A673 (cell line): ENCODE measurements around the gene NME1. TPM values are rescaled to one million over a fixed set of nuclear protein-coding genes. Genes with fewer than 3 reads are reported as not detected.

ENCODE experiments used
- BruUV-seq: library from RNA; stranded (reverse); fragments of 400-500 nt; replicated peaks from 2 replicates; lab custom pipeline; 2021; lab: Mats Ljungman, UMichigan
- CTCF ChIA-PET: fragments of 300-600 bp; sonication (Branson Sonifier 250); formaldehyde crosslinking; loops from one replicate; lab custom pipeline; 2022; ENCODE audit warnings: antibody characterized with exemption; lab: Charles Lee
- POLR2A ChIA-PET: fragments of 300-600 bp; sonication (Branson Sonifier 250); formaldehyde crosslinking; loops from one replicate; lab custom pipeline; 2022; ENCODE audit warnings: antibody characterized with exemption; ENCODE audit not compliant: low non-redundant PET; lab: Charles Lee
- DNase-seq: peaks from one replicate; pipeline ENCODE4 v3.0.0-alpha.2; 2015; ENCODE audit warnings: low spot score
- H3K27ac ChIP-seq: fragments of 200-600 bp; sonication (generic); 2 replicates; pipeline ENCODE4 v1.5.1; 2016; ENCODE audit warnings: mixed run types, low read depth, mild to moderate bottlenecking, mixed read lengths, antibody characterized with exemption, low read length; ENCODE audit not compliant: poor library complexity, severe bottlenecking
- H3K27me3 ChIP-seq: fragments of 200-600 bp; sonication (generic); replicated peaks from 2 replicates; pipeline ENCODE4 v1.6.1; 2017; ENCODE audit warnings: mixed run types, low read depth, mild to moderate bottlenecking, mixed read lengths, antibody characterized with exemption, low read length; ENCODE audit not compliant: insufficient read depth, poor library complexity
- H3K36me3 ChIP-seq: fragments of 200-600 bp; sonication (generic); 2 replicates; pipeline ENCODE4 v1.6.1; 2016; ENCODE audit warnings: mixed run types, mild to moderate bottlenecking, mixed read lengths, antibody characterized with exemption, low read length; ENCODE audit not compliant: insufficient read depth, poor library complexity, severe bottlenecking
- H3K4me1 ChIP-seq: fragments of 200-600 bp; sonication (generic); 2 replicates; pipeline ENCODE4 v1.6.1; 2017; ENCODE audit warnings: mixed run types, mild to moderate bottlenecking, mixed read lengths, antibody characterized with exemption, low read length; ENCODE audit not compliant: insufficient read depth, poor library complexity, severe bottlenecking
- H3K4me3 ChIP-seq: fragments of 200-600 bp; sonication (generic); 2 replicates; pipeline ENCODE4 v1.5.1; 2016; ENCODE audit warnings: low read depth, mixed run types, mild to moderate bottlenecking, mixed read lengths, low read length; ENCODE audit not compliant: poor library complexity, severe bottlenecking
- H3K9me3 ChIP-seq: fragments of 200-600 bp; sonication (generic); 2 replicates; pipeline ENCODE4 v1.6.1; 2016; ENCODE audit warnings: mixed run types, low read depth, mild to moderate bottlenecking, mixed read lengths, antibody characterized with exemption, low read length; ENCODE audit not compliant: poor library complexity, severe bottlenecking
- EZH2 ChIP-seq: fragments of 200-600 bp; sonication (generic); IDR thresholded peaks from 2 replicates; pipeline ENCODE4 v1.6.1; 2017; ENCODE audit warnings: borderline replicate concordance, low read depth, mild to moderate bottlenecking, mixed read lengths, antibody characterized with exemption, low read length; ENCODE audit not compliant: poor library complexity, severe bottlenecking
- intact Hi-C: fragments of 100-400 bp; cut with micrococcal nuclease; formaldehyde crosslinking; loops from one replicate; pipeline ENCODE4 v1.10.0; 2022; ENCODE audit not compliant: unreplicated experiment
- total RNA-seq: library from RNA; stranded (reverse); gene quantifications from 2 replicates; pipeline ENCODE4 v1.2.3, GENCODE V29; 2021
- TF ChIP-seq, protein P1 (sequence below): fragments of 300-800, 200-600 bp; sonication (generic); conservative IDR thresholded peaks from 2 replicates; pipeline ENCODE4 v1.5.1; 2017; ENCODE audit warnings: low read depth, mild to moderate bottlenecking, antibody characterized with exemption, low read length, moderate library complexity, mixed read lengths

The NME1 gene
- total RNA-seq, 1 experiment from 2014 or later = 498 TPM

DNA sequence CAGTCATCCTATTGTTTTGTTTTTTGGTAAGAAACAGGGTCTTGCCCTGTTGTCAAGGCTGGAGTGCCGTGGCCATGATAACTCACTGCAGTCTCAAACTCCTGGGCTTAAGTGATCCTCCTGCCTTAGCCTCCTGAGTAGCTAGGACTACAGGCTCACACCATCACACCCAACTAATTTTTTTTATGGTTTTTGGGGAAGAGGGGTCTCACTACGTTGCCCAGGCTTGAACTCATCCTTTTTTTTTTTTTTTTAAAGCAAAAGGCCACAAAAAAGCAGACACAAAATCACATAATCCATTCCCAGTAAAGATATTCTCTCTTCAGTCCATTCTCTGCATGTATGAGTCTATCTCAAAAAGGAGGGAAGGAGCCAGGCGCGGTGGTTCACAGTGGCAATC is 38.2 kb upstream of the NME1 start:
- ChIA-PET POLR2A (no interaction called here), CTCF (no interaction called here)
- no peak overlapping the region for H3K4me3 ChIP-seq
- no peaks in the 10 kb centered on the region for H3K9me3 ChIP-seq
- intact Hi-C loops = no loop called here
- H3K4me1 ChIP-seq = peaks cover 10% of the 10 kb centered on the region
- no peaks in the 10 kb centered on the region for H3K27me3 ChIP-seq
- TF ChIP-seq EZH2 = no peak
- TF ChIP-seq, protein P1, sequence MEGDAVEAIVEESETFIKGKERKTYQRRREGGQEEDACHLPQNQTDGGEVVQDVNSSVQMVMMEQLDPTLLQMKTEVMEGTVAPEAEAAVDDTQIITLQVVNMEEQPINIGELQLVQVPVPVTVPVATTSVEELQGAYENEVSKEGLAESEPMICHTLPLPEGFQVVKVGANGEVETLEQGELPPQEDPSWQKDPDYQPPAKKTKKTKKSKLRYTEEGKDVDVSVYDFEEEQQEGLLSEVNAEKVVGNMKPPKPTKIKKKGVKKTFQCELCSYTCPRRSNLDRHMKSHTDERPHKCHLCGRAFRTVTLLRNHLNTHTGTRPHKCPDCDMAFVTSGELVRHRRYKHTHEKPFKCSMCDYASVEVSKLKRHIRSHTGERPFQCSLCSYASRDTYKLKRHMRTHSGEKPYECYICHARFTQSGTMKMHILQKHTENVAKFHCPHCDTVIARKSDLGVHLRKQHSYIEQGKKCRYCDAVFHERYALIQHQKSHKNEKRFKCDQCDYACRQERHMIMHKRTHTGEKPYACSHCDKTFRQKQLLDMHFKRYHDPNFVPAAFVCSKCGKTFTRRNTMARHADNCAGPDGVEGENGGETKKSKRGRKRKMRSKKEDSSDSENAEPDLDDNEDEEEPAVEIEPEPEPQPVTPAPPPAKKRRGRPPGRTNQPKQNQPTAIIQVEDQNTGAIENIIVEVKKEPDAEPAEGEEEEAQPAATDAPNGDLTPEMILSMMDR = no peak
- DNase-seq = no peak
- H3K27ac ChIP-seq = no peak overlapping the region
- no TSS peak for BruUV-seq
- H3K36me3 ChIP-seq = no peaks in the 10 kb centered on the region

DNA sequence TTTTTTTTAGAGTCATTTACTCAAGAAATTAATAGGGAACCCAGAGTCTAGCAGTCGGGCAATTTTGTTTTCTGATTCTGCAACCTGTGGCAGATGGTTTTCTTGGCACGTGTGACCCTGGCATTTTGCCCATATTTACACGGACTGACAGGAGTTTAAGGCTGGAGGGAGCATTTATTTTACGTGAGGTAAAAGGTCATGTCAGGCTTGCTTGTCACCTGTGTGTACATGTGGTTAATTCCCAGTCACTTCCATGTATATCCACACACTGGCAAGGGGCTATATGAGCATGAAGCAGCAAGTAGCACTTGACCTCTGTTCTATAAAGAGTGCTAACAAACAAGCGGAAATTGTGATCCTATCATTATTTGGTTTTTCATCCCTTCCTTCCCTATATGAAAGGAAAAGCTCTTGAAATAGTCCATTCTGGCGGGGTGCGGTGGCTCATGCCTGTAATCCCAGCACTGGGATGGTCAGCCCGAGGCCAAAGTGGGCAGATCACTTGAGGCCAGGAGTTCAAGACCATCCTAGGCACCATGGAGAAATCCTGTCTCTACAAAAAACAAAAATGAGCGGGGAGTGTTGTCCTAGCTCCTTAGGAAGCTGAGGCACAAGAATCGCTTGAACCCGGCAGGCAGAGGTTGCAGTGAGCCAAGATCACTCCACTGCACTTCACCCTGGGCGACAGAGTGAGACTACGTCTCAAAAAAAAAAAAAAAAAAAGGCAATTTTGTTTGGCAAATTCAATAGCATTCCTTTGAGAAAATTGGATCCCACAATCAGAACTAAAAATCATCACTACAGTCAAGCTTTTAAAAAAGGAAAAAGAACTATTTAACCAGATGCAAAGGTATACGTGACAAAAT is 34.8 kb upstream of the NME1 start:
- DNase-seq = no peak
- Histone ChIP-seq H3K4me1 (peaks cover 19% of the 10 kb centered on the region), H3K27ac (no peak overlapping the region), H3K4me3 (peak overlapping the region; percentile 100), H3K36me3 (no peaks in the 10 kb centered on the region), H3K27me3 (no peaks in the 10 kb centered on the region), H3K9me3 (no peaks in the 10 kb centered on the region)
- intact Hi-C loops = no loop called here
- POLR2A ChIA-PET = interaction anchor here (0.6 kb wide), 1 partner anchor 11 kb away, joined by 5 read pairs; no protein-coding TSS in a partner anchor
- no TSS peak for BruUV-seq
- TF ChIP-seq, protein P1 = no peak
- no peak for TF ChIP-seq EZH2
- CTCF ChIA-PET = no interaction called here

DNA sequence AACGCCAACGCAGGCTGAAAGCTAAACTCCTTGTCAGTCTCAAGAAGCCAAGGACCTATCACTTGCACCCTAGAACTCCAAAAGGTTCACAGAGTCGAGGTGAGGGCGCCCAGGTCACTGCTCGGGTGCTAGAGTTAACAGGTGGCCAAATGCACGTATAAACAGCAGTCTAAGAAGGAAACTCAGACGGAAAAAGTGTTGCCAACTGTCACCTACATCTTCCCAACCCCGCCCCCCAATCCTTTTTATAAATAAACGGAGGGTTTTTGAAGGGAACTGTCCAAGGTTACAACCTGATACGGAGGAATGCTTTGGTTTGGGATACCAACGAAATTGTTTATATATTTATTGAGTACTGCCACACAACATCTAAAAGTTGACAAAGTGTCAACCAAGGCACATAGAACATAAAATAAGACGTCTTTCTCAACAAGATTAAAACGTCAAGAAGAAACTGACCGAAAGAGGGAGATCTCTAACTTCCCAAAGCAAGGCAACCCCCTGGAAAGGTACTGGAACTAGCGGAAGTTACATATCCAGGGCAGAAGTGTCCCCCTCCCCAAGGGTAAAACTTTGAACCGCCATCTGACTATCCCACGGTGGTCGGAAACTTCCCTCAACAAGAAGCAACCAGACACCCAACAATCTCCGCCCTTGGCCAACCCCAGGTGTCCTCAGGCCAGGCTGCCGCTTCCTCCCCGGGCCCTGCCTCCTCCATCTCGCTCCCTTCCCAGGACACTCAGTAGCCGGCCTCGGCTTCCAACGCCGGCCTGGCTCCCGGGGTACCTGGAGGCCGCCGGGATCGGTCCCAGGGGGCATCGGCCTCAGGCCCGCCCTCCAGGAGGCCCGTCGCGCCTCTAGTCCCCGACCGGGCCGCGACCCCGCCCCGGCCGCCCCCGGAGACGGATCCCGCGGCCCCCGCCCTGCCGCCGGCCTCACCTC is 33.7 kb upstream of the NME1 start:
- peak overlapping the region; percentile 100 for H3K4me3 ChIP-seq
- intact Hi-C loops = no loop called here
- H3K36me3 ChIP-seq = no peaks in the 10 kb centered on the region
- POLR2A ChIA-PET = interaction anchor here (0.6 to 0.7 kb wide), 4 partner anchors 10 to 480 kb away, joined by 3 to 7 read pairs (median 6); no protein-coding TSS in a partner anchor
- no peak for TF ChIP-seq EZH2
- TF ChIP-seq, protein P1 = peak; percentile 44
- peak overlapping the region; percentile 94 for H3K27ac ChIP-seq
- CTCF ChIA-PET = interaction anchor here (0.6 to 1.7 kb wide), 4 partner anchors 34 to 145 kb away, joined by 3 to 16 read pairs (median 6); partner anchors contain the start of gene NME1
- peaks cover 19% of the 10 kb centered on the region for H3K4me1 ChIP-seq
- BruUV-seq = TSS peak; percentile 41
- no peaks in the 10 kb centered on the region for H3K9me3 ChIP-seq
- H3K27me3 ChIP-seq = no peaks in the 10 kb centered on the region
- DNase-seq = peak; percentile 71
